ENCODE measurements around the gene RFTN1. TPM values are rescaled to one million over a fixed set of nuclear protein-coding genes. Genes with fewer than 3 reads are reported as not detected.
A peak's percentile ranks its signal among the peaks of the same experiment; 100 is the strongest.
"Not testable (repeated sequence)": the region's sequence is repeated elsewhere in the genome, so short reads cannot be mapped to it uniquely, and the experiment has no call there.

RFTN1 gene
- total RNA-seq, 1 experiment from 2014 or later = 2.2 TPM

DNA sequence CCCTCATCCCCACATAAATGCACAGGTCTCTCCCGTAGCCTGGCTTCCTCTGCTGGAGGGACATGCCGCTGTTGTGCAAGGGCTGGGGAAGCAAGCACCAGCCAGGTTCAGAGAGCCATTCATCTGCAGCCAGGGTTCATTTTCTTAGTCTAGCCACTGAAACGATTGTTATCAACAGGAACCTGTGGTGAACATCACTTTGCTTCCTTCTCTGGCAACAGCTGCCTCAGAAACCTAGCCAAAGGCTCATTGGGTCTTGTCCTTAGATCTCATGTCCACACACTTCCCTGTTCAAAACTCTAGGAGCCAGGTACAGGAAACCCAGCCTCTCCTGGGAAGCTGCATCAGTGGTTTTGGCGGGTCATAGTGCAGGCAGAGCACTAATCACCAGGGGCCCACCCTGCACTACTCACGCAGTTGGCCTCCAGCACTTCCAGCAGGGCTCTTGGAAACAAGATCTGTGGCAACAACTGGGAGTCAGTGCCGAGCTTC is 201.5 kb downstream of the RFTN1 start:
- no peak overlapping the region for H3K9ac ChIP-seq (ENCODE audit: extremely low read depth, insufficient read length, low read length)
- H3K9me3 ChIP-seq (ENCODE audit: control insufficient read depth, low read depth, low read length) = no peaks in the 10 kb centered on the region
- no CpG with 5 or more reads among the region's 6 CpGs for WGBS (ENCODE audit: extremely low coverage, insufficient read length, low lambda C conversion rate)
- H3T11ph ChIP-seq (ENCODE audit: low read length) = no peak overlapping the region
- H3K27ac ChIP-seq (ENCODE audit: insufficient read length, low read depth, low read length) = no peak overlapping the region
- H3K4ac ChIP-seq (ENCODE audit: low read depth, low read length) = no peak overlapping the region
- no peaks in the 10 kb centered on the region; the same call in 1 of the 2 replicates for H3K79me2 ChIP-seq (ENCODE audit: insufficient read depth, low read length)
- peaks cover 7 to 9% of the 10 kb centered on the region in 2 experiments; a peak in 3 of 4 replicates for H3K4me1 Mint-ChIP-seq
- no peak for DNase-seq
- H4K91ac ChIP-seq (ENCODE audit: insufficient read length, low read depth, low read length) = no peak overlapping the region
- H3K4me3 Mint-ChIP-seq = no peak overlapping the region
- H3K14ac ChIP-seq (ENCODE audit: insufficient read depth, low read length) = no peak overlapping the region; the same call in 1 of the 2 replicates
- H3K23me2 ChIP-seq (ENCODE audit: insufficient read length, low read depth, low read length, poor library complexity, severe bottlenecking) = no peaks in the 10 kb centered on the region
- no peaks in the 10 kb centered on the region for H3K27me3 Mint-ChIP-seq (ENCODE audit: low read depth)
- H3K23ac ChIP-seq (ENCODE audit: insufficient read length, low read depth, low read length) = no peak overlapping the region
- H3K18ac ChIP-seq (ENCODE audit: insufficient read length, low read depth, low read length) = no peak overlapping the region
- H3K27ac Mint-ChIP-seq = peak overlapping the region in 2 of 3 experiments; percentile 27; a peak in 3 of 7 replicates
- no peak overlapping the region for H2BK20ac ChIP-seq (ENCODE audit: low read depth, low read length, poor library complexity, severe bottlenecking)
- H2BK15ac ChIP-seq (ENCODE audit: low read depth, low read length) = no peak overlapping the region
- H4K8ac ChIP-seq (replicated peaks; ENCODE audit: insufficient read length, low read depth, low read length) = no peak overlapping the region
- H2BK12ac ChIP-seq (ENCODE audit: insufficient read length, low read depth, low read length) = no peak overlapping the region
- H2BK120ac ChIP-seq (ENCODE audit: low read depth, low read length, poor library complexity, severe bottlenecking) = no peak overlapping the region
- TF ChIP-seq, protein P1, sequence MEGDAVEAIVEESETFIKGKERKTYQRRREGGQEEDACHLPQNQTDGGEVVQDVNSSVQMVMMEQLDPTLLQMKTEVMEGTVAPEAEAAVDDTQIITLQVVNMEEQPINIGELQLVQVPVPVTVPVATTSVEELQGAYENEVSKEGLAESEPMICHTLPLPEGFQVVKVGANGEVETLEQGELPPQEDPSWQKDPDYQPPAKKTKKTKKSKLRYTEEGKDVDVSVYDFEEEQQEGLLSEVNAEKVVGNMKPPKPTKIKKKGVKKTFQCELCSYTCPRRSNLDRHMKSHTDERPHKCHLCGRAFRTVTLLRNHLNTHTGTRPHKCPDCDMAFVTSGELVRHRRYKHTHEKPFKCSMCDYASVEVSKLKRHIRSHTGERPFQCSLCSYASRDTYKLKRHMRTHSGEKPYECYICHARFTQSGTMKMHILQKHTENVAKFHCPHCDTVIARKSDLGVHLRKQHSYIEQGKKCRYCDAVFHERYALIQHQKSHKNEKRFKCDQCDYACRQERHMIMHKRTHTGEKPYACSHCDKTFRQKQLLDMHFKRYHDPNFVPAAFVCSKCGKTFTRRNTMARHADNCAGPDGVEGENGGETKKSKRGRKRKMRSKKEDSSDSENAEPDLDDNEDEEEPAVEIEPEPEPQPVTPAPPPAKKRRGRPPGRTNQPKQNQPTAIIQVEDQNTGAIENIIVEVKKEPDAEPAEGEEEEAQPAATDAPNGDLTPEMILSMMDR (conservative IDR thresholded peaks at IDR 0.05) = no peak
- H3K9me3 Mint-ChIP-seq = no peaks in the 10 kb centered on the region
- no peak overlapping the region for H2AK5ac ChIP-seq (ENCODE audit: insufficient read length, low read length)
- H2BK5ac ChIP-seq (ENCODE audit: insufficient read length, low read length) = no peak overlapping the region
- peaks cover 0 to 21% (median 1%) of the 10 kb centered on the region in 3 experiments; a peak in 3 of 7 replicates for H3K36me3 Mint-ChIP-seq (ENCODE audit: insufficient read depth in 1 of 3, low read depth in 3 of 3)
- H4K5ac ChIP-seq (ENCODE audit: insufficient read length, low read depth, low read length) = no peak overlapping the region
- no peaks in the 10 kb centered on the region for H4K20me1 ChIP-seq (ENCODE audit: control insufficient read depth, insufficient read depth, insufficient read length)
- H3K4me2 ChIP-seq (ENCODE audit: insufficient read depth, insufficient read length, low read length) = no peak overlapping the region
- no peak overlapping the region for H2AFZ ChIP-seq (ENCODE audit: low read length)
- H3K56ac ChIP-seq (ENCODE audit: insufficient read length, low read depth, low read length) = no peak overlapping the region
- H3K27me3 ChIP-seq (ENCODE audit: insufficient read depth, low read length) = no peaks in the 10 kb centered on the region
- H3K79me1 ChIP-seq (ENCODE audit: insufficient read depth, low read depth, low read length, poor library complexity, severe bottlenecking) = no peaks in the 10 kb centered on the region
- H3K4me1 ChIP-seq (ENCODE audit: insufficient read depth, low read length) = no peaks in the 10 kb centered on the region

DNA sequence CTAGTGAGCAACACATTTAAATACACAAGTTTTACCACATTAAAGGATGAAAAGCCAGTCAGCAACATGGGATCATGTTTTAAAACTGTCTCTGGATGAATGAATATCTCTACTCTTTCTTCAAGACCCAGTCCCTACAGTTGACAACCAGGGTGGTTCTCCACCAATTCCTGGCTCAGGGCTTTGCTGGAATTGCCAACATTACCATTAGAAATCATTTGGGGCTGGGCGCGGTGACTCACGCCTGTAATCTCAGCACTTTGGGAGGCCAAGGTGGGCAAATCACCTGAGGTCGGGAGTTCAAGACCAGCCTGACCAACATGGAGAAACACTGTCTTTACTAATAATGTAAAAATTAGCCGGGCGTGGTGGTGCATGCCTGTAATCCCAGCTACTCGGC is 203.0 kb downstream of the RFTN1 start:
- no CpG with 5 or more reads among the region's 7 CpGs for WGBS (ENCODE audit: extremely low coverage, insufficient read length, low lambda C conversion rate)
- H2BK20ac ChIP-seq (ENCODE audit: low read depth, low read length, poor library complexity, severe bottlenecking); H3K56ac ChIP-seq (ENCODE audit: insufficient read length, low read depth, low read length); DNase-seq; H2BK15ac ChIP-seq (ENCODE audit: low read depth, low read length); H3K4me3 Mint-ChIP-seq; H3K23ac ChIP-seq (ENCODE audit: insufficient read length, low read depth, low read length); H3K23me2 ChIP-seq (ENCODE audit: insufficient read length, low read depth, low read length, poor library complexity, severe bottlenecking); H3T11ph ChIP-seq (ENCODE audit: low read length); H4K20me1 ChIP-seq (ENCODE audit: control insufficient read depth, insufficient read depth, insufficient read length); H2BK12ac ChIP-seq (ENCODE audit: insufficient read length, low read depth, low read length); H3K4me1 ChIP-seq (ENCODE audit: insufficient read depth, low read length); H4K8ac ChIP-seq (replicated peaks; ENCODE audit: insufficient read length, low read depth, low read length); H4K91ac ChIP-seq (ENCODE audit: insufficient read length, low read depth, low read length); H3K9me3 ChIP-seq (ENCODE audit: control insufficient read depth, low read depth, low read length); H4K5ac ChIP-seq (ENCODE audit: insufficient read length, low read depth, low read length); H2BK120ac ChIP-seq (ENCODE audit: low read depth, low read length, poor library complexity, severe bottlenecking); H3K79me2 ChIP-seq (ENCODE audit: insufficient read depth, low read length); H3K14ac ChIP-seq (ENCODE audit: insufficient read depth, low read length); H2BK5ac ChIP-seq (ENCODE audit: insufficient read length, low read length); H3K4me2 ChIP-seq (ENCODE audit: insufficient read depth, insufficient read length, low read length); H3K9ac ChIP-seq (ENCODE audit: extremely low read depth, insufficient read length, low read length); H3K18ac ChIP-seq (ENCODE audit: insufficient read length, low read depth, low read length); H2AK5ac ChIP-seq (ENCODE audit: insufficient read length, low read length); H3K27me3 Mint-ChIP-seq (ENCODE audit: low read depth); H3K4me1 Mint-ChIP-seq; H3K79me1 ChIP-seq (ENCODE audit: insufficient read depth, low read depth, low read length, poor library complexity, severe bottlenecking); H3K27ac ChIP-seq (ENCODE audit: insufficient read length, low read depth, low read length); H3K9me3 Mint-ChIP-seq; H2AFZ ChIP-seq (ENCODE audit: low read length); H3K27me3 ChIP-seq (ENCODE audit: insufficient read depth, low read length); H3K4ac ChIP-seq (ENCODE audit: low read depth, low read length); H3K27ac Mint-ChIP-seq: not testable (repeated sequence)
- H3K36me3 Mint-ChIP-seq (ENCODE audit: insufficient read depth in 1 of 3, low read depth in 3 of 3) = peaks cover 1 to 13% (median 1%) of the 10 kb centered on the region in 3 experiments; a peak in 4 of 7 replicates
